PC-9 (cell line): ENCODE measurements around the gene KCNK17.

Source experiments
- CTCF ChIP-seq: fragments of 200-600 bp; sonication (generic); conservative IDR thresholded peaks from 2 replicates; pipeline ENCODE4 v1.6.1; 2017; ENCODE audit warnings: mixed run types, antibody characterized with exemption, mild to moderate bottlenecking, moderate library complexity
- EZH2 ChIP-seq: fragments of 200-600 bp; sonication (generic); IDR thresholded peaks from 2 replicates; pipeline ENCODE4 v1.8.0; 2017; ENCODE audit warnings: antibody characterized with exemption, low read depth

GRCh38 chr6:39317256-39317655 is 3.0 kb upstream of the KCNK17 start:
- TF ChIP-seq CTCF (no peak), EZH2 (no peak)
